HG03565 (cell line): ENCODE data around the gene GCK.

Source experiments
- ATAC-seq: cut with Tn5 transposase; IDR thresholded peaks from one replicate; pipeline ENCODE4 v1.9.1; 2021; ENCODE audit warnings: mild to moderate bottlenecking, moderate library complexity; ENCODE audit not compliant: unreplicated experiment

Gene GCK

GRCh38 chr7:44158096-44158872, 31.0 kb downstream of the GCK start:
- ATAC-seq: no peak

- no peak for ATAC-seq
Measured at GRCh38 chr7:44157116-44158080, 31.8 kb downstream of the GCK start.

GRCh38 chr7:44156453-44157010, 32.7 kb downstream of the GCK start:
- no peak for ATAC-seq

- no peak for ATAC-seq
Measured at GRCh38 chr7:44155191-44156185, 33.8 kb downstream of the GCK start.

GRCh38 chr7:44154703-44155102, 34.5 kb downstream of the GCK start:
- no peak for ATAC-seq

GRCh38 chr7:44153948-44154335, 35.3 kb downstream of the GCK start:
- ATAC-seq: no peak

- no peak for ATAC-seq
Measured at GRCh38 chr7:44152971-44153947, 36.0 kb downstream of the GCK start.

- no peak for ATAC-seq
Measured at GRCh38 chr7:44151956-44152355, 37.3 kb downstream of the GCK start.

- no peak for ATAC-seq
Measured at GRCh38 chr7:44150966-44151941, 38.0 kb downstream of the GCK start.

- peak; percentile 40 for ATAC-seq
Measured at GRCh38 chr7:44150466-44150832, 38.8 kb downstream of the GCK start.

GRCh38 chr7:44149571-44150465, 39.4 kb downstream of the GCK start:
- no peak for ATAC-seq

GRCh38 chr7:44148961-44149536, 40.2 kb downstream of the GCK start:
- no peak for ATAC-seq

GRCh38 chr7:44148166-44148565, 41.1 kb downstream of the GCK start:
- ATAC-seq: no peak

GRCh38 chr7:44147026-44147991, 41.9 kb downstream of the GCK start:
- no peak for ATAC-seq
